ENCODE data around the gene GRID2. TPM values are rescaled to one million over a fixed set of nuclear protein-coding genes. Genes with fewer than 3 reads are reported as not detected.

Gene GRID2
- polyA plus RNA-seq, 1 of the 3 experiments (the other 2 are of a cell fraction): not detected

DNA sequence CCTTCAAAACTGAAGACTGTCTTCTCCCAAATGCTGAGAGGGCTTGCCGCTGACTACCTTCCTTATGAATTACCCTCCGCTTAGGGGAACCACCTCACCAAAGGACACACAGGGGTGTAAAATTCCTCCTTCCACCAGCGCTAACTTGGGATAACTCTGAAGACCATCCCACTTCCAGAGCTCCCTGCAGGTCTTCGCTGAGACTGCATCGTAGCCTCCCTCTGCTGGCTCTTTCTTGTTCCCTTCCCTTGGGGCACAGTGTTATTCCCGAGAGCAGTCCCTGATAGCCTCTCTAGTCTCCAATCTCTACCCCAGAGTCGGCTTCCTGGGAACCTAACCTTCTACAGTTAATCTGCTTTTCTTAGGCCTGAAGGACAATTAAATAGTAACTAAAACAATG lies 799.3 kb downstream of the GRID2 start:
- TF ChIP-seq RAD21 (IDR thresholded peaks at IDR 0.05; ENCODE audit: low read length): no peak
- TF ChIP-seq, protein P1, sequence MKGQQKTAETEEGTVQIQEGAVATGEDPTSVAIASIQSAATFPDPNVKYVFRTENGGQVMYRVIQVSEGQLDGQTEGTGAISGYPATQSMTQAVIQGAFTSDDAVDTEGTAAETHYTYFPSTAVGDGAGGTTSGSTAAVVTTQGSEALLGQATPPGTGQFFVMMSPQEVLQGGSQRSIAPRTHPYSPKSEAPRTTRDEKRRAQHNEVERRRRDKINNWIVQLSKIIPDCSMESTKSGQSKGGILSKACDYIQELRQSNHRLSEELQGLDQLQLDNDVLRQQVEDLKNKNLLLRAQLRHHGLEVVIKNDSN (IDR thresholded peaks at IDR 0.05; ENCODE audit: borderline replicate concordance, low read depth): no peak
- no peak for TF ChIP-seq SMC3 (IDR thresholded peaks at IDR 0.05; ENCODE audit: low read depth, low read length)
- no peak for TF ChIP-seq NRF1 (IDR thresholded peaks at IDR 0.05; ENCODE audit: low read depth, low read length)
- no peak for TF ChIP-seq FOSL2 (IDR thresholded peaks at IDR 0.05; ENCODE audit: borderline replicate concordance, low read depth)
- no peak for TF ChIP-seq ZBTB33 (IDR thresholded peaks at IDR 0.05; ENCODE audit: borderline replicate concordance, low read depth)
- no peak for TF ChIP-seq TEAD4 (IDR thresholded peaks at IDR 0.05; ENCODE audit: borderline replicate concordance, insufficient read depth)
- TF ChIP-seq JUND (IDR thresholded peaks at IDR 0.05): no peak
- no peak for TF ChIP-seq TCF12 (IDR thresholded peaks at IDR 0.05)
- TF ChIP-seq GABPA (IDR thresholded peaks at IDR 0.05; ENCODE audit: low read depth): no peak
- TF ChIP-seq CTCF (IDR thresholded peaks at IDR 0.05): no peak
- TF ChIP-seq, protein P2, sequence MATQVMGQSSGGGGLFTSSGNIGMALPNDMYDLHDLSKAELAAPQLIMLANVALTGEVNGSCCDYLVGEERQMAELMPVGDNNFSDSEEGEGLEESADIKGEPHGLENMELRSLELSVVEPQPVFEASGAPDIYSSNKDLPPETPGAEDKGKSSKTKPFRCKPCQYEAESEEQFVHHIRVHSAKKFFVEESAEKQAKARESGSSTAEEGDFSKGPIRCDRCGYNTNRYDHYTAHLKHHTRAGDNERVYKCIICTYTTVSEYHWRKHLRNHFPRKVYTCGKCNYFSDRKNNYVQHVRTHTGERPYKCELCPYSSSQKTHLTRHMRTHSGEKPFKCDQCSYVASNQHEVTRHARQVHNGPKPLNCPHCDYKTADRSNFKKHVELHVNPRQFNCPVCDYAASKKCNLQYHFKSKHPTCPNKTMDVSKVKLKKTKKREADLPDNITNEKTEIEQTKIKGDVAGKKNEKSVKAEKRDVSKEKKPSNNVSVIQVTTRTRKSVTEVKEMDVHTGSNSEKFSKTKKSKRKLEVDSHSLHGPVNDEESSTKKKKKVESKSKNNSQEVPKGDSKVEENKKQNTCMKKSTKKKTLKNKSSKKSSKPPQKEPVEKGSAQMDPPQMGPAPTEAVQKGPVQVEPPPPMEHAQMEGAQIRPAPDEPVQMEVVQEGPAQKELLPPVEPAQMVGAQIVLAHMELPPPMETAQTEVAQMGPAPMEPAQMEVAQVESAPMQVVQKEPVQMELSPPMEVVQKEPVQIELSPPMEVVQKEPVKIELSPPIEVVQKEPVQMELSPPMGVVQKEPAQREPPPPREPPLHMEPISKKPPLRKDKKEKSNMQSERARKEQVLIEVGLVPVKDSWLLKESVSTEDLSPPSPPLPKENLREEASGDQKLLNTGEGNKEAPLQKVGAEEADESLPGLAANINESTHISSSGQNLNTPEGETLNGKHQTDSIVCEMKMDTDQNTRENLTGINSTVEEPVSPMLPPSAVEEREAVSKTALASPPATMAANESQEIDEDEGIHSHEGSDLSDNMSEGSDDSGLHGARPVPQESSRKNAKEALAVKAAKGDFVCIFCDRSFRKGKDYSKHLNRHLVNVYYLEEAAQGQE (IDR thresholded peaks at IDR 0.05; ENCODE audit: low read depth, low read length): no peak
- no peak for TF ChIP-seq EZH2phosphoT487 (IDR thresholded peaks at IDR 0.05; ENCODE audit: borderline replicate concordance, low read depth)
- no peak for TF ChIP-seq NFIC (IDR thresholded peaks at IDR 0.05; ENCODE audit: borderline replicate concordance)
- TF ChIP-seq USF2 (IDR thresholded peaks at IDR 0.05; ENCODE audit: borderline replicate concordance, low read depth, low read length): no peak
- TF ChIP-seq SIN3A (IDR thresholded peaks at IDR 0.05; ENCODE audit: borderline replicate concordance, low read depth, low read length): no peak
- no peak for TF ChIP-seq YY1 (IDR thresholded peaks at IDR 0.05; ENCODE audit: low read depth)
- POLR2A ChIA-PET: no interaction called here
- CTCF ChIA-PET: interaction anchor here (0.6 kb wide), 1 partner anchor 500 kb away, joined by 3 read pairs; no protein-coding TSS in a partner anchor
- no peaks in the 10 kb centered on the region for H3K27me3 ChIP-seq (ENCODE audit: insufficient read depth)
- no peak overlapping the region for H3K9ac ChIP-seq
- H3K79me2 ChIP-seq (ENCODE audit: insufficient read depth): no peaks in the 10 kb centered on the region
- H3K27ac ChIP-seq (ENCODE audit: low read depth in 2 of 2, low read length in 1 of 2): no peak overlapping the region
- H3F3A ChIP-seq (replicated peaks; ENCODE audit: insufficient read depth): no peaks in the 10 kb centered on the region
- no peaks in the 10 kb centered on the region for H3K4me1 ChIP-seq (ENCODE audit: control insufficient read depth in 1 of 2, insufficient read depth in 2 of 2, low read depth in 1 of 2, low read length in 1 of 2)
- H3K9me2 ChIP-seq: no peaks in the 10 kb centered on the region
- H4K20me1 ChIP-seq (ENCODE audit: insufficient read depth): no peaks in the 10 kb centered on the region
- WGBS (ENCODE audit: low lambda C conversion rate): 68% methylated on average over 7 of the region's 7 CpGs
- DNase-seq: no peak
- no peaks in the 10 kb centered on the region for H3K9me3 ChIP-seq
- no peak overlapping the region for H3K4me3 ChIP-seq (ENCODE audit: low read depth in 2 of 2, low read length in 1 of 2)
- H3K36me3 ChIP-seq (replicated peaks in 1 of 2; ENCODE audit: control insufficient read depth in 1 of 2, insufficient read depth in 2 of 2, low read length in 1 of 2): no peaks in the 10 kb centered on the region
- H2AFZ ChIP-seq (ENCODE audit: low read depth): no peak overlapping the region
- no peak overlapping the region for H3K4me2 ChIP-seq

All from SK-N-SH (cell line).